D341Med (cell line): Measurements from ENCODE around the gene ACAD11.

Experiments
- DNase-seq: peaks from one replicate; pipeline ENCODE4 v3.0.0; 2012; ENCODE audit warnings: low spot score

The ACAD11 gene

DNA sequence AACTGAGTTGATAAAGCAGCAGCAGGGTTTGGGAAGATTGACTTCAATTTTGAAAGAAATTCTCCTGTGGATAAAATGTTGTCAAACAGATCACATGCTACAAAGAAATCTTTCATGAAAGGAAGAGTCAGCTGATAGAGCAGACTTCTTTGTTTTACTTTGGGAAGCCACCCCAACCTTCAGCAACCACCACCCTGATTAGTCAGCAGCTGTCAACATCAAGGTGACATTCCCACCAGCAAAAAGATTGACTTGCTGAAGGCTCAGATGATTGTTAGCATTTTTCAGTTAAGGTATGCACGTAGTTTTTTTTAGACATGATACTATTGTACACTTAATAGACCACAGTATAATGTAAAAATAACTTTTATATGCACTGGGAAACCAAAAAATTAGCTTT, 150.1 kb downstream of the ACAD11 start:
- DNase-seq, result no peak

GRCh38 chr3:132509096-132509495, 150.5 kb downstream of the ACAD11 start:
- no peak for DNase-seq
